ELF-1 (cell line): ENCODE measurements around the gene SLC27A2.
A peak's percentile ranks its signal among the peaks of the same experiment; 100 is the strongest.
"Not testable (repeated sequence)": the region's sequence is repeated elsewhere in the genome, so short reads cannot be mapped to it uniquely, and the experiment has no call there.

ENCODE experiments used
- DNase-seq: peaks from one replicate; pipeline ENCODE4 v3.0.0-alpha.2; 2016; ENCODE audit warnings: low read depth, low spot score

SLC27A2 gene

GRCh38 chr15:50181969-50182218 lies at the start of gene SLC27A2:
Gene SLC27A2, plus strand, starts transcription at chr15:50182196. Its CDS starts 232 bp downstream, at chr15:50182428.
- peak; percentile 60 for DNase-seq

GRCh38 chr15:50132251-50132984 lies 49.6 kb upstream of the SLC27A2 start:
- DNase-seq, result not testable (repeated sequence)

GRCh38 chr15:50134524-50135024 lies 47.4 kb upstream of the SLC27A2 start:
- no peak for DNase-seq

- no peak for DNase-seq
These were observed 46.9 kb upstream of the SLC27A2 start for GRCh38 chr15:50135031-50135551.

GRCh38 chr15:50137330-50137761 lies 44.6 kb upstream of the SLC27A2 start:
- DNase-seq, result no peak

GRCh38 chr15:50137893-50138292 lies 44.1 kb upstream of the SLC27A2 start:
- DNase-seq, result no peak

GRCh38 chr15:50138391-50138790 lies 43.6 kb upstream of the SLC27A2 start:
- no peak for DNase-seq

- no peak for DNase-seq
These were observed 41.9 kb upstream of the SLC27A2 start for GRCh38 chr15:50140098-50140497.

- DNase-seq, result no peak
These were observed 41.0 kb upstream of the SLC27A2 start for GRCh38 chr15:50140983-50141382.

- no peak for DNase-seq
These were observed 40.1 kb upstream of the SLC27A2 start for GRCh38 chr15:50141856-50142255.

- DNase-seq, result no peak
These were observed 38.6 kb upstream of the SLC27A2 start for GRCh38 chr15:50143255-50143860.

GRCh38 chr15:50144341-50145120 lies 37.5 kb upstream of the SLC27A2 start:
- DNase-seq, result no peak

GRCh38 chr15:50145451-50145872 lies 36.5 kb upstream of the SLC27A2 start:
- DNase-seq, result peak; percentile 37

GRCh38 chr15:50146632-50147031 lies 35.4 kb upstream of the SLC27A2 start:
- no peak for DNase-seq

GRCh38 chr15:50148362-50148963 lies 33.5 kb upstream of the SLC27A2 start:
- DNase-seq, result peak; percentile 67

GRCh38 chr15:50149090-50149489 lies 32.9 kb upstream of the SLC27A2 start:
- DNase-seq, result no peak

GRCh38 chr15:50150349-50150748 lies 31.6 kb upstream of the SLC27A2 start:
- no peak for DNase-seq

GRCh38 chr15:50150851-50151250 lies 31.1 kb upstream of the SLC27A2 start:
- DNase-seq, result no peak

- DNase-seq, result no peak
These were observed 30.5 kb upstream of the SLC27A2 start for GRCh38 chr15:50151476-50151875.

- DNase-seq, result not testable (repeated sequence)
These were observed 23.8 kb upstream of the SLC27A2 start for GRCh38 chr15:50158236-50158635.

GRCh38 chr15:50162969-50163718 lies 18.9 kb upstream of the SLC27A2 start:
- DNase-seq, result no peak
